ENCODE measurements around the gene EVL. TPM values are rescaled to one million over a fixed set of nuclear protein-coding genes. Genes with fewer than 3 reads are reported as not detected.

Gene EVL
- total and polyA plus RNA-seq, 2 donors (not counting 3 experiments of a cell fraction or from before 2014, with no cell fraction given), result 34.6 to 62.5 TPM

DNA sequence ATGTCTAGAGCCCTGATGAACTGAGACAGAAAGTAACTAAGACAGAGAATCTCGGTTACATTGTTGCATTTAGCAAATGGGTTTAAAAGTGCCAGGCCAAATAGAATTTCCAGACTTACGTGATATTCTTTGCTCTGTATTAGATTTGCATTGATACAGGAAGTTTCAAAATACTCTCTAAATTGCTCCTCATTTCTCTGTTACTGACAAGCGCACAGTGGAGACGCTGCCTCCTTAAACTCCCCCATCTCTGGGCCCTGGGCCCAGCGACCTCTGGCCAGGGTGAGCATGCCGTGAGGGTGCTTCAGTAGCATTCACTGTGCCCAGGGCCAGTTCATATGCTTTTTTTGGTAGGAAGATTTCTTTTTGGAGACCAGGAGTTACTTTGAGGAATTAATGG is 22.9 kb upstream of the EVL start:
- Histone ChIP-seq H3K4me1 (ENCODE audit: control insufficient read depth, extremely low read depth, insufficient read depth, low read length) (no peaks in the 10 kb centered on the region), H4K20me1 (replicated peaks; ENCODE audit: control insufficient read depth, extremely low read depth, insufficient read depth, low read length) (no peaks in the 10 kb centered on the region), H3K36me3 (ENCODE audit: control insufficient read depth in 2 of 2, extremely low read depth in 1 of 2, insufficient read depth in 2 of 2, low read length in 2 of 2) (no peaks in the 10 kb centered on the region), H3K9ac (replicated peaks; ENCODE audit: extremely low read depth, insufficient read depth, low read length) (no peak overlapping the region), H3K9me3 (replicated peaks; ENCODE audit: control insufficient read depth, insufficient read depth, low read length) (no peaks in the 10 kb centered on the region), H3K4me3 (replicated peaks in 1 of 3; ENCODE audit: insufficient read depth in 1 of 3, low read depth in 1 of 3, low read length in 3 of 3) (no peak overlapping the region), H3K4me2 (ENCODE audit: insufficient read depth, low read length) (no peak overlapping the region), H3K9me1 (replicated peaks; ENCODE audit: control insufficient read depth, extremely low read depth, insufficient read depth, low read length) (no peaks in the 10 kb centered on the region), H3K27me3 (ENCODE audit: control insufficient read depth in 2 of 2, insufficient read depth in 2 of 2, low read length in 2 of 2) (no peaks in the 10 kb centered on the region), H3K27ac (ENCODE audit: insufficient read depth, low read depth, low read length) (no peak overlapping the region), H3K79me2 (ENCODE audit: control insufficient read depth, insufficient read depth, low read length) (no peaks in the 10 kb centered on the region), H2AFZ (ENCODE audit: low read depth, low read length) (no peak overlapping the region)
- dilution Hi-C loops (cut with MboI; ENCODE audit: extremely low pct_ligation_motif_present, low sequenced_read_pairs) (no loop called here), intact Hi-C loops (cut with micrococcal nuclease) (no loop called here)
- ChIA-PET CTCF (no interaction called here), POLR2A (no interaction called here)
- no peak for TF ChIP-seq POLR2AphosphoS5 (IDR thresholded peaks at IDR 0.05; ENCODE audit: insufficient read depth, low read depth, low read length)
- TF ChIP-seq GATA2 (IDR thresholded peaks at IDR 0.05; ENCODE audit: insufficient read depth, insufficient read length, low read depth, low read length), result no peak
- no peak for TF ChIP-seq POLR2A (IDR thresholded peaks at IDR 0.05; ENCODE audit: low read depth, low read length)
- TF ChIP-seq, protein P1, sequence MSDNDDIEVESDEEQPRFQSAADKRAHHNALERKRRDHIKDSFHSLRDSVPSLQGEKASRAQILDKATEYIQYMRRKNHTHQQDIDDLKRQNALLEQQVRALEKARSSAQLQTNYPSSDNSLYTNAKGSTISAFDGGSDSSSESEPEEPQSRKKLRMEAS (IDR thresholded peaks at IDR 0.05; ENCODE audit: insufficient read depth, insufficient read length), result no peak
- TF ChIP-seq, protein P2, sequence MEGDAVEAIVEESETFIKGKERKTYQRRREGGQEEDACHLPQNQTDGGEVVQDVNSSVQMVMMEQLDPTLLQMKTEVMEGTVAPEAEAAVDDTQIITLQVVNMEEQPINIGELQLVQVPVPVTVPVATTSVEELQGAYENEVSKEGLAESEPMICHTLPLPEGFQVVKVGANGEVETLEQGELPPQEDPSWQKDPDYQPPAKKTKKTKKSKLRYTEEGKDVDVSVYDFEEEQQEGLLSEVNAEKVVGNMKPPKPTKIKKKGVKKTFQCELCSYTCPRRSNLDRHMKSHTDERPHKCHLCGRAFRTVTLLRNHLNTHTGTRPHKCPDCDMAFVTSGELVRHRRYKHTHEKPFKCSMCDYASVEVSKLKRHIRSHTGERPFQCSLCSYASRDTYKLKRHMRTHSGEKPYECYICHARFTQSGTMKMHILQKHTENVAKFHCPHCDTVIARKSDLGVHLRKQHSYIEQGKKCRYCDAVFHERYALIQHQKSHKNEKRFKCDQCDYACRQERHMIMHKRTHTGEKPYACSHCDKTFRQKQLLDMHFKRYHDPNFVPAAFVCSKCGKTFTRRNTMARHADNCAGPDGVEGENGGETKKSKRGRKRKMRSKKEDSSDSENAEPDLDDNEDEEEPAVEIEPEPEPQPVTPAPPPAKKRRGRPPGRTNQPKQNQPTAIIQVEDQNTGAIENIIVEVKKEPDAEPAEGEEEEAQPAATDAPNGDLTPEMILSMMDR (IDR thresholded peaks at IDR 0.05; ENCODE audit: extremely low read depth in 1 of 2, insufficient read depth in 1 of 2, low read depth in 1 of 2, low read length in 2 of 2), result no peak
- TF ChIP-seq MYC (IDR thresholded peaks at IDR 0.05; ENCODE audit: low read depth, low read length), result no peak
- TF ChIP-seq EZH2 (IDR thresholded peaks at IDR 0.05; ENCODE audit: borderline replicate concordance, low read depth, low read length, severe bottlenecking), result no peak
- TF ChIP-seq FOS (IDR thresholded peaks at IDR 0.05; ENCODE audit: borderline replicate concordance, insufficient read depth, low read length), result no peak
- no peak for TF ChIP-seq JUN (IDR thresholded peaks at IDR 0.05; ENCODE audit: borderline replicate concordance, insufficient read depth, insufficient read length, low read depth)
- BruUV-seq (replicated peaks), result no TSS peak
- no peak for FAIRE-seq
- DNase-seq (ENCODE audit: low read depth, low spot score), result no peak

Measured in endothelial cell of umbilical vein (primary cell).